Neural cell (in vitro differentiated cells): ENCODE results near the gene LMAN2L.

Experiments used
- CTCF ChIP-seq: fragments of 450-650 bp; IDR thresholded peaks from 2 replicates; pipeline ENCODE4 v1.5.1; 2014; ENCODE audit warnings: antibody characterized with exemption, mild to moderate bottlenecking, moderate library complexity; ENCODE audit not compliant: poor library complexity, severe bottlenecking
- EZH2 ChIP-seq: fragments of 200-600, 300-800 bp; shearing (Covaris generic), sonication (generic); IDR thresholded peaks from 2 replicates; pipeline ENCODE4 v1.6.1; 2014; ENCODE audit warnings: antibody characterized with exemption, low read length, borderline replicate concordance, mild to moderate bottlenecking; ENCODE audit not compliant: insufficient read depth, poor library complexity, severe bottlenecking
- REST ChIP-seq: IDR thresholded peaks from 2 replicates; pipeline ENCODE4 v1.6.1; 2012; ENCODE audit warnings: borderline replicate concordance

GRCh38 chr2:96688649-96689430 lies 51.0 kb downstream of the LMAN2L start:
- TF ChIP-seq REST (no peak), EZH2 (no peak), CTCF (no peak)
